Pancreas (tissue), 10 donors: ENCODE data around the gene PUS10. TPM values are rescaled to one million over a fixed set of nuclear protein-coding genes. Genes with fewer than 3 reads are reported as not detected.

Experiments used
- ATAC-seq, 4 donors: fragments of 200-7000 bp; cut with Tn5 transposase; one replicate each; pipeline versions ENCODE4 v1.8.0 to v1.9.1; 2020; ENCODE audit warnings: mild to moderate bottlenecking in 4 of 4, moderate library complexity in 4 of 4
- DNase-seq, 6 donors: peaks; one replicate each; pipeline ENCODE4 v3.0.0-alpha.2; 2020
- FAIRE-seq: peaks from 2 replicates; lab custom pipeline; 2012; peaks lifted over from hg19 to GRCh38; lab: Jason Lieb, UNC
- H3K27ac ChIP-seq, 4 donors: fragments of 200-600 bp; sonication (generic); 1 replicate in 3 of 4; 2 replicates in 1 of 4; pipeline versions ENCODE4 v1.5.0 to v1.8.0; 2020
- H3K27me3 ChIP-seq, 4 donors: fragments of 200-600 bp; one replicate each; pipeline ENCODE4 v1.8.0; 2021
- H3K36me3 ChIP-seq, 3 donors: fragments of 200-600 bp; sonication (generic) in 1 of 3; one replicate each; pipeline versions ENCODE4 v1.5.0 to v1.8.0; 2020 to 2021
- H3K4me1 ChIP-seq, 3 donors: fragments of 200-600 bp; one replicate each; pipeline ENCODE4 v1.8.0; 2021
- H3K4me3 ChIP-seq, 4 donors: fragments of 200-600 bp; sonication (generic) in 2 of 4; one replicate each; pipeline versions ENCODE4 v1.5.0 to v1.8.0; 2020 to 2021
- H3K9me3 ChIP-seq, 4 donors: fragments of 200-600 bp; one replicate each; pipeline ENCODE4 v1.8.0; 2021
- CTCF ChIP-seq, 4 donors: fragments of 200-600 bp; sonication (generic) in 3 of 4; IDR thresholded peaks; one replicate each; pipeline versions ENCODE4 v1.5.0 to v1.8.0; 2021; ENCODE audit warnings: antibody characterized with exemption in 4 of 4
- whole genome bisulfite sequencing, 2 donors: extraction: QIAGEN DNeasy Blood & Tissue Kit; methylation state at CpG; one replicate each; pipeline ENCODE4 v1.1.7; 2013; 5-methylcytosine and 5-hydroxymethylcytosine counted together
- intact Hi-C, 3 donors: fragments of 100-400 bp; cut with DNase I; formaldehyde crosslinking; loops; one replicate each; pipeline versions ENCODE4 v1.11.1 to v1.14.2; 2022
- polyA plus RNA-seq, 2 donors: library from polyadenylated mRNA; stranded (reverse); fragments of 200-250 nt; gene quantifications; one replicate each; pipeline ENCODE4 v1.2.3, GENCODE V29; 2013
- total RNA-seq, 6 donors: library from RNA; stranded (reverse); fragmentation: NEBNext Ultra II Directional in 4 of 6; extraction: Animal tissue kit (Norgen Biotek cat#: 25700) in 4 of 6; gene quantifications; one replicate each; pipeline versions ENCODE4 v1.2.1 to v1.2.4, GENCODE V29; 2021 to 2023
- donor health status: healthy with polysubstance abuse.
- donor health status: DM: no; HTN: no; CAD: no; lungs with moderate emphysema.
- donor health status: DM: no; HTN: no; CAD: no.
- donor health status: control.
- donor health status: control.
- donor health status: Bipolar disorder and iron deficiency.
- donor health status: DM: yes; HTN: yes; CAD: no.
- donor health status: DM: no; HTN: no; CAD: no.
- donor health status: DM: no; HTN: no; CAD: no.
- donor health status: DM: yes; HTN: yes; CAD: no.

The PUS10 gene
- total and polyA plus RNA-seq, 8 donors: 1.6 to 6.0 (median 2.8) TPM

GRCh38 chr2:61029533-61029932, 11.5 kb upstream of the PUS10 start:
- H3K9me3 ChIP-seq: no peaks in the 10 kb centered on the region
- no peak overlapping the region for H3K4me3 ChIP-seq
- ATAC-seq: no peak
- intact Hi-C loops: no loop called here
- DNase-seq: no peak
- TF ChIP-seq CTCF (IDR thresholded peaks at IDR 0.05): no peak
- peaks cover 8 to 25% (median 11%) of the 10 kb centered on the region in 3 donors for H3K36me3 ChIP-seq
- no peaks in the 10 kb centered on the region for H3K4me1 ChIP-seq
- H3K27ac ChIP-seq: no peak overlapping the region
- 91 to 98% methylated on average over 3 of the region's 3 CpGs for WGBS, 2 donors
- no peak for FAIRE-seq
- H3K27me3 ChIP-seq: no peaks in the 10 kb centered on the region

- peaks cover 0 to 14% (median 11%) of the 10 kb centered on the region in 3 donors for H3K4me1 ChIP-seq
- TF ChIP-seq CTCF (IDR thresholded peaks at IDR 0.05): no peak
- no peaks in the 10 kb centered on the region for H3K36me3 ChIP-seq
- H3K27ac ChIP-seq: no peak overlapping the region
- H3K27me3 ChIP-seq: no peaks in the 10 kb centered on the region
- ATAC-seq (no peak), FAIRE-seq (no peak), DNase-seq (no peak)
- H3K9me3 ChIP-seq: no peaks in the 10 kb centered on the region
- H3K4me3 ChIP-seq: no peak overlapping the region
- intact Hi-C loops: no loop called here
- 77 to 79% methylated on average over 4 of the region's 4 CpGs for WGBS, 2 donors
These were observed 5.6 kb upstream of the PUS10 start for GRCh38 chr2:61023670-61024069.

GRCh38 chr2:61021228-61021660, 3.2 kb upstream of the PUS10 start:
- no peaks in the 10 kb centered on the region for H3K27me3 ChIP-seq
- no peak for DNase-seq
- 89 to 90% methylated on average over 6 of the region's 6 CpGs for whole genome bisulfite sequencing, 2 donors

GRCh38 chr2:61018798-61019197, 743 bp upstream of the PUS10 start:
- intact Hi-C loops: no loop called here
- Histone ChIP-seq H3K4me3 (peak overlapping the region; percentile 62 to 77 (median 69)), H3K27me3 (no peaks in the 10 kb centered on the region), H3K9me3 (no peaks in the 10 kb centered on the region), H3K27ac (peak overlapping the region in 3 of 4 donors; percentile 85 to 91 (median 86)), H3K36me3 (no peaks in the 10 kb centered on the region), H3K4me1 (peaks cover 0 to 32% (median 29%) of the 10 kb centered on the region in 3 donors)
- TF ChIP-seq CTCF (IDR thresholded peaks at IDR 0.05): no peak
- ATAC-seq (no peak), DNase-seq (no peak), FAIRE-seq (no peak)
- 11 to 13% methylated on average over 6 of the region's 6 CpGs for WGBS, 2 donors

More at GRCh38 chr2:61021228-61021660, 3.2 kb upstream of the PUS10 start:
- Histone ChIP-seq H3K4me1 (peaks cover 0 to 16% (median 12%) of the 10 kb centered on the region in 3 donors), H3K9me3 (no peaks in the 10 kb centered on the region), H3K27ac (no peak overlapping the region), H3K36me3 (no peaks in the 10 kb centered on the region), H3K4me3 (no peak overlapping the region)
- ATAC-seq (no peak), FAIRE-seq (no peak)
- intact Hi-C loops: no loop called here
- TF ChIP-seq CTCF (IDR thresholded peaks at IDR 0.05): no peak

- no peak for FAIRE-seq
- Histone ChIP-seq H3K36me3 (no peaks in the 10 kb centered on the region), H3K4me1 (peaks cover 0 to 32% (median 30%) of the 10 kb centered on the region in 3 donors), H3K27me3 (no peaks in the 10 kb centered on the region), H3K9me3 (no peaks in the 10 kb centered on the region), H3K27ac (peak overlapping the region; percentile 75 to 91 (median 86)), H3K4me3 (peak overlapping the region; percentile 62 to 77 (median 69))
- no peak for ATAC-seq
- 0% methylated on average over 7 of the region's 7 CpGs for WGBS, 2 donors
- DNase-seq: no peak
- no peak for TF ChIP-seq CTCF (IDR thresholded peaks at IDR 0.05)
- intact Hi-C loops: no loop called here
These were observed 282 bp upstream of the PUS10 start for GRCh38 chr2:61018318-61018755.
